Fibroblast of lung (primary cell): ENCODE data around the gene PDE5A. TPM values are rescaled to one million over a fixed set of nuclear protein-coding genes. Genes with fewer than 3 reads are reported as not detected.

Experiments
- DNase-seq, 2 donors: peaks; one replicate each; pipeline versions ENCODE4 v3.0.0 to v3.0.0-alpha.2; 2010; ENCODE audit warnings: low read depth in 2 of 2
- H2AFZ ChIP-seq: 2 replicates; pipeline ENCODE4 v1.5.1; 2012; ENCODE audit warnings: low read length, control low read depth, inconsistent platforms
- H3K27ac ChIP-seq: 2 replicates; pipeline ENCODE4 v1.5.1; 2011; ENCODE audit warnings: low read length, control low read depth; ENCODE audit not compliant: insufficient read depth
- H3K27me3 ChIP-seq: 2 replicates; pipeline ENCODE4 v1.5.1; 2011; ENCODE audit warnings: mild to moderate bottlenecking, low read length; ENCODE audit not compliant: control insufficient read depth, insufficient read depth
- H3K36me3 ChIP-seq: 2 replicates; pipeline ENCODE4 v1.5.1; 2011; ENCODE audit warnings: low read length; ENCODE audit not compliant: control insufficient read depth, insufficient read depth
- H3K4me1 ChIP-seq: 2 replicates; pipeline ENCODE4 v1.5.1; 2011; ENCODE audit warnings: low read length; ENCODE audit not compliant: control insufficient read depth, insufficient read depth; ENCODE audit errors: extremely low read depth
- H3K4me2 ChIP-seq: 2 replicates; pipeline ENCODE4 v1.5.1; 2011; ENCODE audit warnings: low read length, control low read depth; ENCODE audit not compliant: insufficient read depth; ENCODE audit errors: extremely low read depth
- H3K4me3 ChIP-seq, 4 experiments: fragments of 200-600 bp in 1 of 4; sonication (generic) in 1 of 4; replicated peaks in 1 of 4; 2 replicates each; pipeline ENCODE4 v1.5.1; 2011 to 2016; ENCODE audit warnings: low read length in 4 of 4, low read depth in 3 of 4, mild to moderate bottlenecking in 3 of 4, control low read depth in 2 of 4, inconsistent platforms in 1 of 4, mixed read lengths in 1 of 4; ENCODE audit not compliant: insufficient read depth in 1 of 4; ENCODE audit errors: control extremely low read depth in 1 of 4
- H3K79me2 ChIP-seq: 2 replicates; pipeline ENCODE4 v1.5.1; 2012; ENCODE audit warnings: mild to moderate bottlenecking, low read length, inconsistent platforms; ENCODE audit not compliant: control insufficient read depth, insufficient read depth
- H3K9ac ChIP-seq: 2 replicates; pipeline ENCODE4 v1.5.1; 2011; ENCODE audit warnings: mild to moderate bottlenecking, low read length, control low read depth; ENCODE audit not compliant: insufficient read depth
- H3K9me3 ChIP-seq: 2 replicates; pipeline ENCODE4 v1.5.1; 2012; ENCODE audit warnings: low read depth, low read length; ENCODE audit not compliant: control insufficient read depth, insufficient read depth
- H4K20me1 ChIP-seq: 2 replicates; pipeline ENCODE4 v1.5.1; 2011; ENCODE audit warnings: low read length; ENCODE audit not compliant: control insufficient read depth, insufficient read depth; ENCODE audit errors: extremely low read depth
- EZH2 ChIP-seq: IDR thresholded peaks from 2 replicates; pipeline ENCODE4 v1.5.1; 2012; ENCODE audit warnings: low read length, control low read depth, mild to moderate bottlenecking; ENCODE audit errors: missing control alignments
- polyA plus RNA-seq, 2 donors: library from polyadenylated mRNA; depleted of rRNA in 1 of 2; stranded (reverse) in 1 of 2; unstranded in 1 of 2; fragments of >200 nt; gene quantifications; 2 replicates each; pipeline ENCODE4 v1.2.1, GENCODE V29; 2011 to 2012; ENCODE audit warnings: missing spikeins in 1 of 2
- total RNA-seq: library from RNA; depleted of rRNA; stranded (reverse); fragments of >200 nt; gene quantifications from 2 replicates; pipeline ENCODE4 v1.2.1, GENCODE V29; 2014
- TF ChIP-seq, protein P1 (sequence below), 2 donors: IDR thresholded peaks in 1 of 2; conservative IDR thresholded peaks in 1 of 2; 1 replicate in 1 of 2; 2 replicates in 1 of 2; pipeline ENCODE4 v1.5.1; 2011 to 2012; ENCODE audit warnings: low read length in 2 of 2, control low read depth in 1 of 2, inconsistent platforms in 1 of 2, low read depth in 1 of 2, mild to moderate bottlenecking in 1 of 2

Gene PDE5A
- total and polyA plus RNA-seq, 2 donors (not counting 1 experiment from before 2014, with no cell fraction given) = 197 to 832 TPM

DNA sequence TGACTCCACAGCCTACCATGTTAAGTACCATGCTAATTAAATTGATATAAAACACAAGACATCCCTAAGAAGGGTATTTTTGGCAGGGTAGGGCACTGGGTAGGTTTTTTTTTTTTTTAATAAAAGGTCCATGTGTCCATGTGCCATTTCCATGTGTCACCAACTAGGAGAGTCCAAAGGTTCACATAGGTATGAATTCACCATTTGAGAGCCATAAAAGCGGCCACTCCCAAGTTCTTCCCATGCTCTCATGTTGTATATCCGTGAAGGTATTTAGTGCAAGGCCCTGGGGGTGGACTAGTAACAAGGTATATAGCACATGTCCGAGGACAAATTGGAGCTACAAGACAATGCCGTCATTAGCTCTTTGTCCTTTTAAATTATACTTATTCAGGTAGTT is 107.3 kb downstream of the PDE5A start:
- no peak overlapping the region for H2AFZ ChIP-seq
- no peaks in the 10 kb centered on the region for H3K9me3 ChIP-seq
- no peak overlapping the region for H3K9ac ChIP-seq
- TF ChIP-seq, protein P1, sequence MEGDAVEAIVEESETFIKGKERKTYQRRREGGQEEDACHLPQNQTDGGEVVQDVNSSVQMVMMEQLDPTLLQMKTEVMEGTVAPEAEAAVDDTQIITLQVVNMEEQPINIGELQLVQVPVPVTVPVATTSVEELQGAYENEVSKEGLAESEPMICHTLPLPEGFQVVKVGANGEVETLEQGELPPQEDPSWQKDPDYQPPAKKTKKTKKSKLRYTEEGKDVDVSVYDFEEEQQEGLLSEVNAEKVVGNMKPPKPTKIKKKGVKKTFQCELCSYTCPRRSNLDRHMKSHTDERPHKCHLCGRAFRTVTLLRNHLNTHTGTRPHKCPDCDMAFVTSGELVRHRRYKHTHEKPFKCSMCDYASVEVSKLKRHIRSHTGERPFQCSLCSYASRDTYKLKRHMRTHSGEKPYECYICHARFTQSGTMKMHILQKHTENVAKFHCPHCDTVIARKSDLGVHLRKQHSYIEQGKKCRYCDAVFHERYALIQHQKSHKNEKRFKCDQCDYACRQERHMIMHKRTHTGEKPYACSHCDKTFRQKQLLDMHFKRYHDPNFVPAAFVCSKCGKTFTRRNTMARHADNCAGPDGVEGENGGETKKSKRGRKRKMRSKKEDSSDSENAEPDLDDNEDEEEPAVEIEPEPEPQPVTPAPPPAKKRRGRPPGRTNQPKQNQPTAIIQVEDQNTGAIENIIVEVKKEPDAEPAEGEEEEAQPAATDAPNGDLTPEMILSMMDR (conservative IDR thresholded peaks at IDR 0.05 in 1 of 2, IDR thresholded peaks at IDR 0.05 in 1 of 2; ENCODE audit: low read depth in 1 of 2, low read length in 2 of 2) = no peak
- TF ChIP-seq EZH2 = no peak
- H3K27me3 ChIP-seq = no peaks in the 10 kb centered on the region
- no peak overlapping the region for H3K4me3 ChIP-seq
- peaks cover 15% of the 10 kb centered on the region for H3K4me1 ChIP-seq
- peaks cover 6% of the 10 kb centered on the region for H3K36me3 ChIP-seq
- no peak overlapping the region for H3K4me2 ChIP-seq
- DNase-seq = no peak
- H3K79me2 ChIP-seq = peaks cover 5% of the 10 kb centered on the region
- peaks cover 2% of the 10 kb centered on the region for H4K20me1 ChIP-seq
- H3K27ac ChIP-seq = no peak overlapping the region

DNA sequence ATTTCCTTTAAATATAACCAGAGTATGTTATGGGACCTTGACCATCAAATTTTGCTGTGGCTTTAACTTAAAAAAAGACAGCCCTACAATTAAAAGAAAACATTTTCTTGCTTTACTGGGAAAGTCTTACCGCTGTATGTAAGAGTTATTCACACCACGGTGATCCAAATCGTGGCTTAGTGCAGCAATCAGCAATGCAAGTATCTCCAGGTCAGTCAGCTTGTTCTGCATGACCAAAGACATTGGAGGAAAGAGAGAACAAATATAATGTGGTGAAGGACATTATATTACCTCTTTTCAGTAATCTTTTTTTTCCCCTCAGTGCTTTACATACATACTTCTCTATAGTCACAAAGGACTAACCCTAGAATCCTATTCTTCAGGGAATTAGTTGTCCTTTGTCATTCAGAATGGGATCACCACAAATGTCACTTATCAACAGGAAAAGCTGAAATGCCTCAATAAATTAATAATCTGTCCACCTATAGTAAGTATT is 109.6 kb downstream of the PDE5A start:
- no peak overlapping the region for H2AFZ ChIP-seq
- peaks cover 2% of the 10 kb centered on the region for H4K20me1 ChIP-seq
- peaks cover 5% of the 10 kb centered on the region for H3K79me2 ChIP-seq
- TF ChIP-seq EZH2 = no peak
- TF ChIP-seq, protein P1 (conservative IDR thresholded peaks at IDR 0.05 in 1 of 2, IDR thresholded peaks at IDR 0.05 in 1 of 2; ENCODE audit: low read depth in 1 of 2, low read length in 2 of 2) = no peak
- peaks cover 10% of the 10 kb centered on the region for H3K36me3 ChIP-seq
- H3K9ac ChIP-seq = no peak overlapping the region
- no peak overlapping the region for H3K4me3 ChIP-seq
- no peak overlapping the region for H3K4me2 ChIP-seq
- peaks cover 11% of the 10 kb centered on the region for H3K4me1 ChIP-seq
- DNase-seq = no peak
- H3K27me3 ChIP-seq = no peaks in the 10 kb centered on the region
- H3K27ac ChIP-seq = no peak overlapping the region
- H3K9me3 ChIP-seq = no peaks in the 10 kb centered on the region

DNA sequence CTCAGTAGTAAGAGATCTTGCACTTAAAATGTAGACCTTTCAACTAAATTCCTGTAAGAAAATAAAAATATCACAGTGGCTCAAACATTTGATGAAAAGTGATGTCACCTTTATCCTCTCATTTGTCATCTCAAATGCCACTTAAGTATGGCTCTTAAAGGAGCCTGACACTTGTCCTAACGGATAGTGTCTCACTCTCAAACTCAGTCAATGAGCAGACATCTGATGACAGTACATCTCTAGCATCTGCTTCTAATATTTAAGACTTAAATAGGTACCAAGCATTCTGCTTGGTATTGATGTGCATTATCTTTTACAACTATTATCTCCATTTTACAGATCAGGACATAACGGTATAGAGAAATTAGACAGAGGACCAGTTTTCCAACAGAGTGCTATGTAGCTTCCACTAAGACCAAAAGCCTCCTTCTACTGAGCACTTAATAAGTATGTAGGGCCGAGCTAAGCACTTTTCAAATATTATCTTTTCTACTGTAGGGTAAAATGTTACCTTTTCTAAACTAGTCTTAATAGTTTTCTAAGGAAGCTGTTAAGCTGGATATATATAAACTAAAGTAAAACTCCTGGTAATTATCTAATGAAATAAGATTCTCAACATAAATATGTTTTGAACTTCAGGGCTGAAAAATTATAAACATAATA is 110.2 kb downstream of the PDE5A start:
- Histone ChIP-seq H3K9me3 (no peaks in the 10 kb centered on the region), H3K4me2 (no peak overlapping the region), H3K27ac (peak overlapping the region; percentile 47), H3K9ac (no peak overlapping the region), H3K36me3 (peaks cover 8% of the 10 kb centered on the region), H4K20me1 (peaks cover 2% of the 10 kb centered on the region), H3K79me2 (peaks cover 5% of the 10 kb centered on the region), H3K27me3 (no peaks in the 10 kb centered on the region), H3K4me3 (no peak overlapping the region), H2AFZ (no peak overlapping the region), H3K4me1 (peaks cover 12% of the 10 kb centered on the region)
- DNase-seq = no peak
- TF ChIP-seq EZH2 = no peak
- TF ChIP-seq, protein P1 (conservative IDR thresholded peaks at IDR 0.05 in 1 of 2, IDR thresholded peaks at IDR 0.05 in 1 of 2; ENCODE audit: low read depth in 1 of 2, low read length in 2 of 2) = no peak
